ENCODE measurements around the gene TUT4. TPM values are rescaled to one million over a fixed set of nuclear protein-coding genes. Genes with fewer than 3 reads are reported as not detected.

The TUT4 gene
- total and polyA plus RNA-seq, 2 experiments from 2014 or later, result 69.9 to 116 TPM

GRCh38 chr1:52487632-52488031 is 65.3 kb downstream of the TUT4 start:
- no peak for TF ChIP-seq STAT1 (IDR thresholded peaks at IDR 0.05; ENCODE audit: unreplicated experiment)
- no peak for TF ChIP-seq ZNF331 (CRISPR knock-in tag; IDR thresholded peaks at IDR 0.05; ENCODE audit: low read depth)
- no peak for TF ChIP-seq ZNF114 (CRISPR knock-in tag; IDR thresholded peaks at IDR 0.05)
- TF ChIP-seq POLR2AphosphoS5 (IDR thresholded peaks at IDR 0.05; ENCODE audit: low read depth), result no peak
- TF ChIP-seq CREB1 (CRISPR knock-in tag; IDR thresholded peaks at IDR 0.05; ENCODE audit: low read depth), result no peak
- TF ChIP-seq, protein P1, sequence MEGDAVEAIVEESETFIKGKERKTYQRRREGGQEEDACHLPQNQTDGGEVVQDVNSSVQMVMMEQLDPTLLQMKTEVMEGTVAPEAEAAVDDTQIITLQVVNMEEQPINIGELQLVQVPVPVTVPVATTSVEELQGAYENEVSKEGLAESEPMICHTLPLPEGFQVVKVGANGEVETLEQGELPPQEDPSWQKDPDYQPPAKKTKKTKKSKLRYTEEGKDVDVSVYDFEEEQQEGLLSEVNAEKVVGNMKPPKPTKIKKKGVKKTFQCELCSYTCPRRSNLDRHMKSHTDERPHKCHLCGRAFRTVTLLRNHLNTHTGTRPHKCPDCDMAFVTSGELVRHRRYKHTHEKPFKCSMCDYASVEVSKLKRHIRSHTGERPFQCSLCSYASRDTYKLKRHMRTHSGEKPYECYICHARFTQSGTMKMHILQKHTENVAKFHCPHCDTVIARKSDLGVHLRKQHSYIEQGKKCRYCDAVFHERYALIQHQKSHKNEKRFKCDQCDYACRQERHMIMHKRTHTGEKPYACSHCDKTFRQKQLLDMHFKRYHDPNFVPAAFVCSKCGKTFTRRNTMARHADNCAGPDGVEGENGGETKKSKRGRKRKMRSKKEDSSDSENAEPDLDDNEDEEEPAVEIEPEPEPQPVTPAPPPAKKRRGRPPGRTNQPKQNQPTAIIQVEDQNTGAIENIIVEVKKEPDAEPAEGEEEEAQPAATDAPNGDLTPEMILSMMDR (conservative IDR thresholded peaks at IDR 0.05; ENCODE audit: low read depth in 2 of 2), result no peak
- TF ChIP-seq, protein P2, sequence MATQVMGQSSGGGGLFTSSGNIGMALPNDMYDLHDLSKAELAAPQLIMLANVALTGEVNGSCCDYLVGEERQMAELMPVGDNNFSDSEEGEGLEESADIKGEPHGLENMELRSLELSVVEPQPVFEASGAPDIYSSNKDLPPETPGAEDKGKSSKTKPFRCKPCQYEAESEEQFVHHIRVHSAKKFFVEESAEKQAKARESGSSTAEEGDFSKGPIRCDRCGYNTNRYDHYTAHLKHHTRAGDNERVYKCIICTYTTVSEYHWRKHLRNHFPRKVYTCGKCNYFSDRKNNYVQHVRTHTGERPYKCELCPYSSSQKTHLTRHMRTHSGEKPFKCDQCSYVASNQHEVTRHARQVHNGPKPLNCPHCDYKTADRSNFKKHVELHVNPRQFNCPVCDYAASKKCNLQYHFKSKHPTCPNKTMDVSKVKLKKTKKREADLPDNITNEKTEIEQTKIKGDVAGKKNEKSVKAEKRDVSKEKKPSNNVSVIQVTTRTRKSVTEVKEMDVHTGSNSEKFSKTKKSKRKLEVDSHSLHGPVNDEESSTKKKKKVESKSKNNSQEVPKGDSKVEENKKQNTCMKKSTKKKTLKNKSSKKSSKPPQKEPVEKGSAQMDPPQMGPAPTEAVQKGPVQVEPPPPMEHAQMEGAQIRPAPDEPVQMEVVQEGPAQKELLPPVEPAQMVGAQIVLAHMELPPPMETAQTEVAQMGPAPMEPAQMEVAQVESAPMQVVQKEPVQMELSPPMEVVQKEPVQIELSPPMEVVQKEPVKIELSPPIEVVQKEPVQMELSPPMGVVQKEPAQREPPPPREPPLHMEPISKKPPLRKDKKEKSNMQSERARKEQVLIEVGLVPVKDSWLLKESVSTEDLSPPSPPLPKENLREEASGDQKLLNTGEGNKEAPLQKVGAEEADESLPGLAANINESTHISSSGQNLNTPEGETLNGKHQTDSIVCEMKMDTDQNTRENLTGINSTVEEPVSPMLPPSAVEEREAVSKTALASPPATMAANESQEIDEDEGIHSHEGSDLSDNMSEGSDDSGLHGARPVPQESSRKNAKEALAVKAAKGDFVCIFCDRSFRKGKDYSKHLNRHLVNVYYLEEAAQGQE (IDR thresholded peaks at IDR 0.05; ENCODE audit: unreplicated experiment), result no peak
- no peak for TF ChIP-seq JUNB (IDR thresholded peaks at IDR 0.05; ENCODE audit: unreplicated experiment)
- no peaks in the 10 kb centered on the region for H3K9me3 Mint-ChIP-seq
- H3K4me2 ChIP-seq, result no peak overlapping the region
- H3K9me2 ChIP-seq (ENCODE audit: insufficient read depth), result no peaks in the 10 kb centered on the region
- no peaks in the 10 kb centered on the region for H3K27me3 Mint-ChIP-seq (ENCODE audit: insufficient read depth, low read depth, poor library complexity)
- H3K4me3 ChIP-seq, result no peak overlapping the region
- ATAC-seq (no peak), DNase-seq (ENCODE audit: low spot score) (no peak)
- no peaks in the 10 kb centered on the region for H3K36me3 Mint-ChIP-seq (ENCODE audit: low read depth)
- H3K27ac ChIP-seq (ENCODE audit: low read depth), result 0 out of 2 replicates have a peak overlapping the region, but pooled peaks have one; percentile 14
- H3K79me2 ChIP-seq (replicated peaks; ENCODE audit: insufficient read depth), result no peaks in the 10 kb centered on the region
- no peaks in the 10 kb centered on the region for H3K36me3 ChIP-seq (ENCODE audit: insufficient read depth)
- no peaks in the 10 kb centered on the region for H3K4me1 Mint-ChIP-seq
- no peaks in the 10 kb centered on the region for H3K27me3 ChIP-seq (ENCODE audit: insufficient read depth)
- no peak overlapping the region for H2AFZ ChIP-seq
- peak overlapping the region; percentile 75 for H3K27ac Mint-ChIP-seq
- H3K4me1 ChIP-seq (ENCODE audit: insufficient read depth), result no peaks in the 10 kb centered on the region
- no peaks in the 10 kb centered on the region for H4K20me1 ChIP-seq (replicated peaks; ENCODE audit: insufficient read depth)
- no peaks in the 10 kb centered on the region for H3F3A ChIP-seq (replicated peaks; ENCODE audit: low read depth)
- no peak overlapping the region for H3K4me3 Mint-ChIP-seq

DNA sequence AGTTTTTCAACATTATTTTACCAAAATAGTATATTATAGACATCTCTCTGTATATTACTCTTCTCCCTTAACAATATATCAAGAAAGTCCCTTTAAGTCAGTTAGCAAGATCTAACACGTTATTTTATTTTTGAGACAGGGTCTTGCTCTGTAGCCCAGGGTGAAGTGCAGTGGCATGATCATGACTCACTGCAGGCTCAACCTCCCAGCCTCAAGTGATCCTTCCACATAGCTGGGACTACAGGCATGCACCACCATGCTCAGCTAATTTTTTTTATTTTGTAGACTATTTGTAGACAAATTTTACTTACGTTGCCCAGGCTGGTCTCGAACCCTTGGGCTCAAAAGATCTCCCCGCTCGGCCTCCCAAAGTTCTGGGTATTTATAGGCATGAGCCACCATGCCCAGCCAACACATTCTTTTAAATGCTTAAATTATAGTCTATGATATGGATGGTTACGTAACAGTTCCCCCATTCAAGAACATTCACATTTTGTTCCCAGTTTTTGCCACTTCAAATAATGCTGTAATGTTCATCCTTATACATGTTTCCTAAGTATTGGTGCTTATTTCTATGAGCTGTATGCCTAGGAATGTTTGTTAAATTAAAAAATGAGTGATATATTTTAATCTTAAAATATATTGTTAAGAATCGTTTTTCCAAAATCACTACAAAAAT is 70.4 kb downstream of the TUT4 start:
- ATAC-seq (no peak), DNase-seq (ENCODE audit: low spot score) (no peak)
- Histone ChIP-seq H3K9me2 (ENCODE audit: insufficient read depth) (no peaks in the 10 kb centered on the region), H3K27me3 (ENCODE audit: insufficient read depth) (no peaks in the 10 kb centered on the region), H3F3A (replicated peaks; ENCODE audit: low read depth) (no peaks in the 10 kb centered on the region), H3K36me3 (ENCODE audit: insufficient read depth) (no peaks in the 10 kb centered on the region), H3K27ac (ENCODE audit: low read depth) (no peak overlapping the region), H3K79me2 (replicated peaks; ENCODE audit: insufficient read depth) (no peaks in the 10 kb centered on the region), H3K4me3 (no peak overlapping the region), H2AFZ (no peak overlapping the region), H3K4me1 (ENCODE audit: insufficient read depth) (no peaks in the 10 kb centered on the region), H4K20me1 (replicated peaks; ENCODE audit: insufficient read depth) (no peaks in the 10 kb centered on the region), H3K4me2 (no peak overlapping the region)
- Mint-ChIP-seq H3K27ac (no peak overlapping the region), H3K27me3 (ENCODE audit: insufficient read depth, low read depth, poor library complexity) (no peaks in the 10 kb centered on the region), H3K4me1 (no peaks in the 10 kb centered on the region), H3K36me3 (ENCODE audit: low read depth) (no peaks in the 10 kb centered on the region), H3K9me3 (no peaks in the 10 kb centered on the region), H3K4me3 (no peak overlapping the region)
- no peak for TF ChIP-seq EZH2phosphoT487 (IDR thresholded peaks at IDR 0.05; ENCODE audit: unreplicated experiment)
- TF ChIP-seq, protein P1 (conservative IDR thresholded peaks at IDR 0.05; ENCODE audit: low read depth in 2 of 2), result no peak
- no peak for TF ChIP-seq JUNB (IDR thresholded peaks at IDR 0.05; ENCODE audit: unreplicated experiment)
- TF ChIP-seq POLR2AphosphoS5 (IDR thresholded peaks at IDR 0.05; ENCODE audit: low read depth), result no peak

Data from GM23338 (cell line).